K562 (cell line): Measurements from ENCODE around the gene TARBP1. TPM values are rescaled to one million over a fixed set of nuclear protein-coding genes. Genes with fewer than 3 reads are reported as not detected.

Experiments
- ARNT ChIP-seq, 2 experiments: fragments of 450-650 bp; IDR thresholded peaks; 2 replicates each; pipeline ENCODE4 v1.6.1; 2016; ENCODE audit warnings: mild to moderate bottlenecking in 1 of 2
- CHD1 ChIP-seq: fragments of 200-600 bp; sonication (generic); IDR thresholded peaks from one replicate; pipeline ENCODE4 v1.6.1; 2012; ENCODE audit warnings: mild to moderate bottlenecking, moderate library complexity, low read length, inconsistent platforms
- GTF2E2 ChIP-seq: fragments of 200-800 bp; sonication (Bioruptor generic); IDR thresholded peaks from 2 replicates; pipeline ENCODE4 v1.6.1; 2016; ENCODE audit warnings: missing genetic modification characterization, missing compliant biosample characterization
- HSF4 ChIP-seq: fragments of 250-450 bp; sonication (Bioruptor Pico); IDR thresholded peaks from 2 replicates; pipeline ENCODE4 v2.1.2; 2022; ENCODE audit warnings: mild to moderate bottlenecking, moderate library complexity, borderline replicate concordance
- POLR2B ChIP-seq: fragments of 450-650 bp; IDR thresholded peaks from 2 replicates; pipeline ENCODE4 v1.6.1; 2018; ENCODE audit warnings: low read depth; ENCODE audit not compliant: partially characterized antibody
- RBBP5 ChIP-seq: fragments of 200-600 bp; sonication (generic); IDR thresholded peaks from 2 replicates; pipeline ENCODE4 v1.6.1; 2012; ENCODE audit warnings: borderline replicate concordance, mild to moderate bottlenecking, low read length, control low read depth, inconsistent platforms; ENCODE audit not compliant: insufficient read depth, poor library complexity, severe bottlenecking
- SMAD4 ChIP-seq: fragments of 250-450 bp; sonication (Bioruptor Pico); conservative IDR thresholded peaks from 2 replicates; pipeline ENCODE4 v1.8.0; 2021; ENCODE audit warnings: inconsistent platforms, mild to moderate bottlenecking, moderate library complexity
- SRSF1 ChIP-seq: fragments of 200-400 bp; formaldehyde crosslinking; IDR thresholded peaks from 2 replicates; pipeline ENCODE4 v1.6.1; 2017; ENCODE audit warnings: mild to moderate bottlenecking, low read depth, low read length, moderate library complexity
- ZC3H4 ChIP-seq: sonication (generic); formaldehyde crosslinking; IDR thresholded peaks from 2 replicates; pipeline ENCODE4 v1.9.0; 2021; ENCODE audit warnings: missing genetic modification reagents, borderline replicate concordance
- ZNF316 ChIP-seq: fragments of 450-650 bp; IDR thresholded peaks from 2 replicates; pipeline ENCODE4 v1.6.1; 2016
- ZNF780A ChIP-seq: fragments of 250-450 bp; sonication (Bioruptor Pico); IDR thresholded peaks from 2 replicates; pipeline ENCODE4 v1.5.0; 2021; ENCODE audit warnings: mild to moderate bottlenecking
- polyA plus RNA-seq, 8 experiments: library from polyadenylated mRNA; depleted of rRNA in 4 of 8; stranded (reverse) in 5 of 8; unstranded in 3 of 8; fragments of >200 nt; fragmentation: Nextera tagmentation in 2 of 8; fragmentation: Illumina TruSeq in 1 of 8; extraction: Ambion mirVana in 2 of 8; extraction: Trizol in 1 of 8; gene quantifications; 2 replicates each; pipeline versions ENCODE4 v1.2.1 to v1.2.3, GENCODE V29; 2011 to 2014; ENCODE audit warnings: inconsistent platforms in 1 of 8, missing spikeins in 1 of 8
- total RNA-seq, 7 experiments: library from RNA; depleted of rRNA in 6 of 7; stranded (reverse); fragments of >200 nt in 6 of 7; fragmentation: Illumina TruSeq in 2 of 7; extraction: Trizol in 2 of 7; gene quantifications; 2 replicates each; pipeline versions ENCODE4 v1.2.1 to v1.2.3, GENCODE V29; 2011 to 2021; ENCODE audit warnings: low replicate concordance in 1 of 7
- TF ChIP-seq, protein P1 (sequence below): fragments of 150-350 bp; conservative IDR thresholded peaks from 2 replicates; pipeline ENCODE4 v1.6.1; 2014; ENCODE audit warnings: low read length
- TF ChIP-seq, protein P2 (sequence below): IDR thresholded peaks from 3 replicates; pipeline ENCODE4 v1.6.1; 2011; ENCODE audit warnings: borderline replicate concordance, mild to moderate bottlenecking; ENCODE audit not compliant: insufficient read length, insufficient read depth
- TF ChIP-seq, protein P3 (sequence below): fragments of 450-650 bp; IDR thresholded peaks from 2 replicates; pipeline ENCODE4 v1.6.1; 2016; ENCODE audit warnings: antibody characterized with exemption
- TF ChIP-seq, protein P4 (sequence below), 2 experiments: IDR thresholded peaks in 1 of 2; conservative IDR thresholded peaks in 1 of 2; 2 replicates each; pipeline ENCODE4 v1.6.1; 2016; ENCODE audit warnings: low read depth in 2 of 2, mild to moderate bottlenecking in 1 of 2, missing compliant biosample characterization in 1 of 2, missing genetic modification characterization in 1 of 2, moderate library complexity in 1 of 2
- TF ChIP-seq, protein P5 (sequence below): fragments of 250-450 bp; sonication (Bioruptor Pico); IDR thresholded peaks from 2 replicates; pipeline ENCODE4 v1.9.0; 2021; ENCODE audit warnings: mild to moderate bottlenecking, inconsistent platforms

TARBP1 gene
- total and polyA plus RNA-seq, 9 of the 15 experiments (the other 6 are each of a cell fraction or from before 2014, with no cell fraction given), result 8.8 to 48.0 (median 22.9) TPM

DNA sequence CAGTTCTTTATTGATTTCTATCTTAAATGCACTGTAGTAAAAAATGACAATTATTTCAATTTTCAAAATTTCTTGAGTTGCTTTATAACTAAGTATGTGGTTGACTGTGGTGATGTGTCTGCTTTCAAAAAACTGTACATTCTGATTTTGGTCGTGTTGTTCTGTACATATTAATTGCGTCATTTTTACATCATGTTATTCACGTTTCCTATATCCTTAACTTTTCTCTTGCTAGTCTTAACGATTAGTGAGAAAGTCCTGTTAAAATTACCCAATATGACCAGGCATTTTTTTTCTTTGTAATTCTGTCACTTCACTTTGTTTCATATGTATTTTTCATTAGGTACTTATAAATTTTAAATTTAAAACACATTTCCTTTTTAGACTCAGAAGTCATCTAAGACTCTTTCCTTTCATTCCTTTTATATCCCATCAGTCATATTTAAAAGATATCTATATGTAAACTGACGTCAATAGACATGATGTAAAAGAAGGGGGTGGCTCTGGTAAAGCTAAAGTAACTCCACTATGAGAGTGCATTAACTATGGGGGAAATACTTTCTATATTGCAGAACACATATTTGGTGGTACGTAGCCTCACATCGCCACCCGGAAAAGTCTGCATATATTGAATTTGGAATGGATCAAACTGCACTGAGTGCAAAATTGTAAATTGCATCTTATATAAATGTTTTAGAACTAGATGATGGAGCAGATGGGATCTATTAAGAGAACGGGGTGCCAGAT is 106.8 kb downstream of the TARBP1 start (continued):
- TF ChIP-seq, protein P1, sequence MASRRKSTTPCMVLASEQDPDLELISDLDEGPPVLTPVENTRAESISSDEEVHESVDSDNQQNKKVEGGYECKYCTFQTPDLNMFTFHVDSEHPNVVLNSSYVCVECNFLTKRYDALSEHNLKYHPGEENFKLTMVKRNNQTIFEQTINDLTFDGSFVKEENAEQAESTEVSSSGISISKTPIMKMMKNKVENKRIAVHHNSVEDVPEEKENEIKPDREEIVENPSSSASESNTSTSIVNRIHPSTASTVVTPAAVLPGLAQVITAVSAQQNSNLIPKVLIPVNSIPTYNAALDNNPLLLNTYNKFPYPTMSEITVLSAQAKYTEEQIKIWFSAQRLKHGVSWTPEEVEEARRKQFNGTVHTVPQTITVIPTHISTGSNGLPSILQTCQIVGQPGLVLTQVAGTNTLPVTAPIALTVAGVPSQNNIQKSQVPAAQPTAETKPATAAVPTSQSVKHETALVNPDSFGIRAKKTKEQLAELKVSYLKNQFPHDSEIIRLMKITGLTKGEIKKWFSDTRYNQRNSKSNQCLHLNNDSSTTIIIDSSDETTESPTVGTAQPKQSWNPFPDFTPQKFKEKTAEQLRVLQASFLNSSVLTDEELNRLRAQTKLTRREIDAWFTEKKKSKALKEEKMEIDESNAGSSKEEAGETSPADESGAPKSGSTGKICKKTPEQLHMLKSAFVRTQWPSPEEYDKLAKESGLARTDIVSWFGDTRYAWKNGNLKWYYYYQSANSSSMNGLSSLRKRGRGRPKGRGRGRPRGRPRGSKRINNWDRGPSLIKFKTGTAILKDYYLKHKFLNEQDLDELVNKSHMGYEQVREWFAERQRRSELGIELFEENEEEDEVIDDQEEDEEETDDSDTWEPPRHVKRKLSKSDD, result no peak
- TF ChIP-seq, protein P2, sequence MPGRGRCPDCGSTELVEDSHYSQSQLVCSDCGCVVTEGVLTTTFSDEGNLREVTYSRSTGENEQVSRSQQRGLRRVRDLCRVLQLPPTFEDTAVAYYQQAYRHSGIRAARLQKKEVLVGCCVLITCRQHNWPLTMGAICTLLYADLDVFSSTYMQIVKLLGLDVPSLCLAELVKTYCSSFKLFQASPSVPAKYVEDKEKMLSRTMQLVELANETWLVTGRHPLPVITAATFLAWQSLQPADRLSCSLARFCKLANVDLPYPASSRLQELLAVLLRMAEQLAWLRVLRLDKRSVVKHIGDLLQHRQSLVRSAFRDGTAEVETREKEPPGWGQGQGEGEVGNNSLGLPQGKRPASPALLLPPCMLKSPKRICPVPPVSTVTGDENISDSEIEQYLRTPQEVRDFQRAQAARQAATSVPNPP, result no peak
- TF ChIP-seq, protein P3, sequence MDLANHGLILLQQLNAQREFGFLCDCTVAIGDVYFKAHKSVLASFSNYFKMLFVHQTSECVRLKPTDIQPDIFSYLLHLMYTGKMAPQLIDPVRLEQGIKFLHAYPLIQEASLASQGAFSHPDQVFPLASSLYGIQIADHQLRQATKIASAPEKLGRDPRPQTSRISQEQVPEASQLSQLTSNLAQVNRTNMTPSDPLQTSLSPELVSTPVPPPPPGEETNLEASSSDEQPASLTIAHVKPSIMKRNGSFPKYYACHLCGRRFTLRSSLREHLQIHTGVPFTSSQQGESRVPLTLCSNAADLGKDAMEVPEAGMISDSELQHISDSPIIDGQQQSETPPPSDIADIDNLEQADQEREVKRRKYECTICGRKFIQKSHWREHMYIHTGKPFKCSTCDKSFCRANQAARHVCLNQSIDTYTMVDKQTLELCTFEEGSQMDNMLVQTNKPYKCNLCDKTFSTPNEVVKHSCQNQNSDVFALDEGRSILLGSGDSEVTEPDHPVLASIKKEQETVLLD, result no peak
- no peak for TF ChIP-seq CHD1
- no peak for TF ChIP-seq SRSF1
- 0 out of 2 replicates have a peak, but pooled peaks have one; percentile 1 for TF ChIP-seq ZNF316
- TF ChIP-seq, protein P4, sequence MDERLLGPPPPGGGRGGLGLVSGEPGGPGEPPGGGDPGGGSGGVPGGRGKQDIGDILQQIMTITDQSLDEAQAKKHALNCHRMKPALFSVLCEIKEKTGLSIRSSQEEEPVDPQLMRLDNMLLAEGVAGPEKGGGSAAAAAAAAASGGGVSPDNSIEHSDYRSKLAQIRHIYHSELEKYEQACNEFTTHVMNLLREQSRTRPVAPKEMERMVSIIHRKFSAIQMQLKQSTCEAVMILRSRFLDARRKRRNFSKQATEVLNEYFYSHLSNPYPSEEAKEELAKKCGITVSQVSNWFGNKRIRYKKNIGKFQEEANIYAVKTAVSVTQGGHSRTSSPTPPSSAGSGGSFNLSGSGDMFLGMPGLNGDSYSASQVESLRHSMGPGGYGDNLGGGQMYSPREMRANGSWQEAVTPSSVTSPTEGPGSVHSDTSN (CRISPR knock-in tag; IDR thresholded peaks at IDR 0.05; ENCODE audit: low read depth), result no peak
- TF ChIP-seq, protein P4 (tag; conservative IDR thresholded peaks at IDR 0.05; ENCODE audit: low read depth), result no peak
- TF ChIP-seq, protein P5, sequence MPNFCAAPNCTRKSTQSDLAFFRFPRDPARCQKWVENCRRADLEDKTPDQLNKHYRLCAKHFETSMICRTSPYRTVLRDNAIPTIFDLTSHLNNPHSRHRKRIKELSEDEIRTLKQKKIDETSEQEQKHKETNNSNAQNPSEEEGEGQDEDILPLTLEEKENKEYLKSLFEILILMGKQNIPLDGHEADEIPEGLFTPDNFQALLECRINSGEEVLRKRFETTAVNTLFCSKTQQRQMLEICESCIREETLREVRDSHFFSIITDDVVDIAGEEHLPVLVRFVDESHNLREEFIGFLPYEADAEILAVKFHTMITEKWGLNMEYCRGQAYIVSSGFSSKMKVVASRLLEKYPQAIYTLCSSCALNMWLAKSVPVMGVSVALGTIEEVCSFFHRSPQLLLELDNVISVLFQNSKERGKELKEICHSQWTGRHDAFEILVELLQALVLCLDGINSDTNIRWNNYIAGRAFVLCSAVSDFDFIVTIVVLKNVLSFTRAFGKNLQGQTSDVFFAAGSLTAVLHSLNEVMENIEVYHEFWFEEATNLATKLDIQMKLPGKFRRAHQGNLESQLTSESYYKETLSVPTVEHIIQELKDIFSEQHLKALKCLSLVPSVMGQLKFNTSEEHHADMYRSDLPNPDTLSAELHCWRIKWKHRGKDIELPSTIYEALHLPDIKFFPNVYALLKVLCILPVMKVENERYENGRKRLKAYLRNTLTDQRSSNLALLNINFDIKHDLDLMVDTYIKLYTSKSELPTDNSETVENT, result no peak
- TF ChIP-seq POLR2B, result peak; percentile 15
- no peak for TF ChIP-seq ZNF780A (CRISPR knock-in tag)
- no peak for TF ChIP-seq ZC3H4
- TF ChIP-seq SMAD4 (CRISPR knock-in tag), result no peak
- TF ChIP-seq RBBP5, result no peak
- TF ChIP-seq HSF4 (CRISPR knock-in tag), result no peak
- no peak for TF ChIP-seq GTF2E2 (tag)
- TF ChIP-seq ARNT (IDR thresholded peaks at IDR 0.05), result no peak
